Vagina (tissue), 2 donors: ENCODE measurements around the gene TOMM20. TPM values are rescaled to one million over a fixed set of nuclear protein-coding genes. Genes with fewer than 3 reads are reported as not detected.
A peak's percentile ranks its signal among the peaks of the same experiment; 100 is the strongest.

ENCODE experiments used
- DNase-seq, 2 donors: peaks; one replicate each; pipeline ENCODE4 v3.0.0-alpha.2; 2017; ENCODE audit errors: extremely low spot score in 2 of 2
- H3K27ac ChIP-seq: fragments of 200-600 bp; sonication (generic); one replicate; pipeline ENCODE4 v1.5.1; 2019
- H3K27me3 ChIP-seq: fragments of 200-600 bp; sonication (generic); one replicate; pipeline ENCODE4 v1.5.1; 2019
- H3K36me3 ChIP-seq, 2 donors: fragments of 200-600 bp; sonication (generic); one replicate each; pipeline ENCODE4 v1.5.1; 2017 to 2019
- H3K4me1 ChIP-seq: fragments of 200-600 bp; sonication (generic); one replicate; pipeline ENCODE4 v1.5.1; 2019
- H3K4me3 ChIP-seq, 2 donors: fragments of 200-600 bp; sonication (generic); 1 replicate in 1 of 2; 2 replicates in 1 of 2; pipeline ENCODE4 v1.5.1; 2016 to 2019
- H3K9me3 ChIP-seq: fragments of 200-600 bp; sonication (generic); one replicate; pipeline ENCODE4 v1.5.1; 2019
- CTCF ChIP-seq, 3 experiments: fragments of 450-650 bp in 2 of 3; fragments of 200-600 bp in 1 of 3; sonication (generic) in 1 of 3; IDR thresholded peaks; one replicate each; pipeline ENCODE4 v1.5.1; 2017 to 2019; ENCODE audit warnings: antibody characterized with exemption in 3 of 3, mild to moderate bottlenecking in 2 of 3, moderate library complexity in 2 of 3
- POLR2A ChIP-seq, 2 donors: fragments of 450-650 bp; IDR thresholded peaks; one replicate each; pipeline ENCODE4 v1.6.1; 2017; ENCODE audit warnings: antibody characterized with exemption in 2 of 2, mild to moderate bottlenecking in 2 of 2, moderate library complexity in 2 of 2
- POLR2AphosphoS5 ChIP-seq, 2 donors: sonication (generic); formaldehyde crosslinking; IDR thresholded peaks; one replicate each; pipeline ENCODE4 v1.9.0; 2017; ENCODE audit warnings: antibody characterized with exemption in 2 of 2, mild to moderate bottlenecking in 2 of 2, low read depth in 1 of 2; ENCODE audit not compliant: insufficient read depth in 1 of 2
- intact Hi-C: fragments of 100-400 bp; cut with DNase I; formaldehyde crosslinking; loops from one replicate; pipeline ENCODE4 v1.15.1; 2023
- total RNA-seq: library from RNA; depleted of rRNA; stranded (reverse); fragments of >200 nt; gene quantifications from one replicate; pipeline ENCODE4 v1.2.3, GENCODE V29; 2016

TOMM20 gene
- total RNA-seq, 1 donor from 2014 or later: 71.9 TPM

- peak overlapping the region; percentile 55 for H3K27ac ChIP-seq
- no peak for TF ChIP-seq CTCF (IDR thresholded peaks at IDR 0.05)
- TF ChIP-seq POLR2AphosphoS5 (IDR thresholded peaks at IDR 0.05; ENCODE audit: insufficient read depth in 1 of 2, low read depth in 1 of 2): no peak
- no peak for TF ChIP-seq POLR2A (IDR thresholded peaks at IDR 0.05)
- no peak for DNase-seq
- H3K4me3 ChIP-seq: no peak overlapping the region
- H3K4me1 ChIP-seq: peaks cover 82% of the 10 kb centered on the region
- intact Hi-C loops: no loop called here
- H3K36me3 ChIP-seq: no peaks in the 10 kb centered on the region
- no peaks in the 10 kb centered on the region for H3K9me3 ChIP-seq
- no peaks in the 10 kb centered on the region for H3K27me3 ChIP-seq
Measured at GRCh38 chr1:235076504-235077162, 52.0 kb downstream of the TOMM20 start.

- Histone ChIP-seq H3K4me3 (no peak overlapping the region), H3K36me3 (no peaks in the 10 kb centered on the region), H3K9me3 (no peaks in the 10 kb centered on the region), H3K27me3 (no peaks in the 10 kb centered on the region), H3K27ac (peak overlapping the region; percentile 55), H3K4me1 (peaks cover 77% of the 10 kb centered on the region)
- DNase-seq: no peak
- TF ChIP-seq CTCF (IDR thresholded peaks at IDR 0.05) (no peak), POLR2A (IDR thresholded peaks at IDR 0.05) (no peak), POLR2AphosphoS5 (IDR thresholded peaks at IDR 0.05; ENCODE audit: insufficient read depth in 1 of 2, low read depth in 1 of 2) (peak in 1 of 2 donors; percentile 52)
- intact Hi-C loops: no loop called here
Measured at GRCh38 chr1:235075777-235076308, 52.8 kb downstream of the TOMM20 start.

- intact Hi-C loops: no loop called here
- Histone ChIP-seq H3K27me3 (no peaks in the 10 kb centered on the region), H3K4me1 (peaks cover 77% of the 10 kb centered on the region), H3K36me3 (no peaks in the 10 kb centered on the region), H3K27ac (peak overlapping the region; percentile 55), H3K4me3 (no peak overlapping the region), H3K9me3 (no peaks in the 10 kb centered on the region)
- no peak for DNase-seq
- no peak for TF ChIP-seq POLR2A (IDR thresholded peaks at IDR 0.05)
- peak in 1 of 2 donors; percentile 68 for TF ChIP-seq POLR2AphosphoS5 (IDR thresholded peaks at IDR 0.05; ENCODE audit: insufficient read depth in 1 of 2, low read depth in 1 of 2)
Measured at GRCh38 chr1:235075048-235075776, 53.4 kb downstream of the TOMM20 start.

- DNase-seq: no peak
- Histone ChIP-seq H3K9me3 (no peaks in the 10 kb centered on the region), H3K4me3 (no peak overlapping the region)
Measured at GRCh38 chr1:235074523-235075047, 54.1 kb downstream of the TOMM20 start.

More at GRCh38 chr1:235074523-235075047, 54.1 kb downstream of the TOMM20 start:
- Histone ChIP-seq H3K36me3 (no peaks in the 10 kb centered on the region), H3K27ac (peak overlapping the region; percentile 55), H3K27me3 (no peaks in the 10 kb centered on the region), H3K4me1 (peaks cover 77% of the 10 kb centered on the region)
- TF ChIP-seq CTCF (IDR thresholded peaks at IDR 0.05) (no peak), POLR2AphosphoS5 (IDR thresholded peaks at IDR 0.05; ENCODE audit: insufficient read depth in 1 of 2, low read depth in 1 of 2) (no peak), POLR2A (IDR thresholded peaks at IDR 0.05) (no peak)
- intact Hi-C loops: no loop called here
